ENCODE data around the gene TPM1. TPM values are rescaled to one million over a fixed set of nuclear protein-coding genes. Genes with fewer than 3 reads are reported as not detected.

Gene TPM1
- total RNA-seq, 1 experiment from 2014 or later, result 22.5 TPM

- Histone ChIP-seq H2AFZ (ENCODE audit: low read depth, low read length, poor library complexity, severe bottlenecking) (no peak overlapping the region), H3K4me2 (ENCODE audit: low read length) (no peak overlapping the region), H3K9me3 (ENCODE audit: control insufficient read depth in 1 of 2, insufficient read depth in 1 of 2, low read depth in 1 of 2, low read length in 2 of 2) (no peaks in the 10 kb centered on the region), H3K4me1 (ENCODE audit: control insufficient read depth in 1 of 2, insufficient read depth in 2 of 2, low read length in 2 of 2) (no peaks in the 10 kb centered on the region), H3K36me3 (ENCODE audit: control insufficient read depth in 1 of 2, insufficient read depth in 2 of 2, low read length in 2 of 2) (no peaks in the 10 kb centered on the region), H3K9me2 (ENCODE audit: insufficient read depth) (no peaks in the 10 kb centered on the region), H3K9ac (ENCODE audit: low read length) (no peak overlapping the region), H4K20me1 (ENCODE audit: insufficient read depth) (no peaks in the 10 kb centered on the region), H3K27ac (ENCODE audit: low read depth, low read length) (no peak overlapping the region), H3K27me3 (ENCODE audit: insufficient read depth, low read length) (no peaks in the 10 kb centered on the region), H3K4me3 (replicated peaks in 1 of 2; ENCODE audit: low read depth in 1 of 2, low read length in 2 of 2) (no peak overlapping the region), H3K79me2 (ENCODE audit: insufficient read depth, low read length) (no peaks in the 10 kb centered on the region)
- TF ChIP-seq ZBTB33 (IDR thresholded peaks at IDR 0.05; ENCODE audit: extremely low read depth, insufficient replicate concordance, low read length) (no peak), EZH2 (IDR thresholded peaks at IDR 0.05) (no peak), POLR2AphosphoS5 (IDR thresholded peaks at IDR 0.05; ENCODE audit: low read depth, low read length) (no peak), CTCF (IDR thresholded peaks at IDR 0.05 in 2 of 3, conservative IDR thresholded peaks at IDR 0.05 in 1 of 3; ENCODE audit: borderline replicate concordance in 1 of 3, insufficient read depth in 1 of 3, low read depth in 2 of 3, low read length in 2 of 3) (no peak), FOSL1 (IDR thresholded peaks at IDR 0.05; ENCODE audit: low read depth) (no peak), TCF7L2 (IDR thresholded peaks at IDR 0.05; ENCODE audit: borderline replicate concordance, extremely low read depth, insufficient read depth, insufficient read length) (no peak), ATF3 (IDR thresholded peaks at IDR 0.05) (no peak), EZH2phosphoT487 (IDR thresholded peaks at IDR 0.05; ENCODE audit: borderline replicate concordance) (no peak), POLR2A (IDR thresholded peaks at IDR 0.05; ENCODE audit: borderline replicate concordance, extremely low read depth, insufficient read depth, insufficient read length) (no peak), YY1 (IDR thresholded peaks at IDR 0.05; ENCODE audit: extremely low read depth, insufficient replicate concordance, low read depth, low read length) (no peak), CBX3 (IDR thresholded peaks at IDR 0.05; ENCODE audit: low read depth) (no peak), EGR1 (IDR thresholded peaks at IDR 0.05; ENCODE audit: low read depth) (no peak), ZNF274 (IDR thresholded peaks at IDR 0.05; ENCODE audit: low read depth, low read length) (no peak), SP1 (IDR thresholded peaks at IDR 0.05; ENCODE audit: low read depth) (no peak), ZFX (IDR thresholded peaks at IDR 0.05) (no peak), ELF1 (IDR thresholded peaks at IDR 0.05; ENCODE audit: borderline replicate concordance, low read depth) (no peak)
- no peak for ATAC-seq
- ChIA-PET CTCF (interaction anchor here (1.4 to 5.4 kb wide), 2 partner anchors 19 to 20 kb away, joined by 8 to 22 read pairs; no protein-coding TSS in a partner anchor), POLR2A (no interaction called here), RAD21 (ENCODE audit: low non-redundant PET in 1 of 2, low total read pairs in 2 of 2, uncharacterized antibody in 2 of 2, unreplicated experiment in 2 of 2) (no interaction called here)
- BruUV-seq (replicated peaks), result no TSS peak
- no peak for DNase-seq (ENCODE audit: low read depth, low spot score)
- intact Hi-C loops (cut with micrococcal nuclease), result no loop called here
Measured at GRCh38 chr15:63028442-63029110, 14.0 kb upstream of the TPM1 start.

All from HCT116 (cell line).